HG03558 (cell line): Measurements from ENCODE around the gene COTL1.

Source experiments
- ATAC-seq: cut with Tn5 transposase; IDR thresholded peaks from one replicate; pipeline ENCODE4 v1.9.1; 2021; ENCODE audit warnings: moderate number of reproducible peaks; ENCODE audit not compliant: unreplicated experiment; ENCODE audit errors: extremely low read depth

COTL1 gene

DNA sequence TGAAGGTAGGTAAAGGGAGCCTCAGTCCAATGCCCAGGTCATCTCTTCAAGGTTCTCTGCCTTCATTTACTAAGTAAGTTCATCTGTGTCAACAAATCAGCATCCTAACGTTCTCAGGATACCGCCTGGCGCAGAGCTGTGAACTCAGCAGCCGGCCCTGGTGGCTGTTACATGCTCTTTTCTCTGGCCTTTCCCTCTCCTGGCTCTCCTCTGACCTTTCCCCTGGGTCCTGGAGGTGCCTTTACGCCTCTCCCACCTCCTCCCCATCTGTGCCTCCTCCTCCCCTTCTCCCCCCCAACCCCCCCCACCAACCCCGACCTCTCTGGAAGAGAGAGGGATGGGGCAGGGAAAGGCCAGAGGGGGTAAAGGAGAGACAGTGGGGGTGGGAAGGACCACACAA lies 19.5 kb downstream of the COTL1 start:
- no peak for ATAC-seq

DNA sequence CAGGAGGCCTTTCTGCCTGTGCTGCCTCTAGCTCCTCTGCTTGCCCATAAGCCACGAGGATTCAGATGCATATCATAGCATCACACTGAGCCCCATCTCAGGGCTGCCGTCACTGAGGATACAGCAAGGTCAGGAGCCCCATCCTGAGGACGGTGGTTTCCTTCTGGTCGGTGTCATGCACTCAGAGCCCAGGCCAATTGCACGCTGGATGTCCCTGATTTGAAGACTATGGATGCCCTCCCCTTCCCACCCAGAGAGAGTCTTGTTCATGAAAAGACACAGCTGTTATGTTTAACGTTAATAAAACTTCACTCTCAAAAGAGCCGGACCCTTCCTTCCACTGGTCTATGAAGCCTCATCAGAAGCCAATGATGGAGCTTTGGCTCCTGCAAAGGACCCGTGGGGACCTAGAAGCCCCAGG lies 19.9 kb downstream of the COTL1 start:
- ATAC-seq = no peak

DNA sequence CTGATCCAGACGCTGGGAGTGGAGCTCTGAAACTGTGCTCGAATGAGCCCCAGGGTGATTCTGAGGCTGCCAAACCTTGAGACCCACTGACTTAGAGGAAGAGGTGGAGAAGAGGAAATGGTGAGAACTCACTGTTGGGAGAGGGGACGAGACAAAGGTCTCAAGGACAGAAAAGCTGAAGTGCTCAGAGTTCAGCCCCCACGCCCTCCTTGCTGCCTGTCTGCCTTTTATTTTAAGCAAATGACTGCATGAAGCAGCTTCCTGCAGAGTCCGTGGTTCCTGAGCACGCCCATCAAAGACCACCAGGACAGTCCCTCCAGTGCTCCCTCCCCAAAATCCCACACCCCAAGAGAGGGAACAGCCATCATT lies 20.4 kb downstream of the COTL1 start:
- no peak for ATAC-seq

DNA sequence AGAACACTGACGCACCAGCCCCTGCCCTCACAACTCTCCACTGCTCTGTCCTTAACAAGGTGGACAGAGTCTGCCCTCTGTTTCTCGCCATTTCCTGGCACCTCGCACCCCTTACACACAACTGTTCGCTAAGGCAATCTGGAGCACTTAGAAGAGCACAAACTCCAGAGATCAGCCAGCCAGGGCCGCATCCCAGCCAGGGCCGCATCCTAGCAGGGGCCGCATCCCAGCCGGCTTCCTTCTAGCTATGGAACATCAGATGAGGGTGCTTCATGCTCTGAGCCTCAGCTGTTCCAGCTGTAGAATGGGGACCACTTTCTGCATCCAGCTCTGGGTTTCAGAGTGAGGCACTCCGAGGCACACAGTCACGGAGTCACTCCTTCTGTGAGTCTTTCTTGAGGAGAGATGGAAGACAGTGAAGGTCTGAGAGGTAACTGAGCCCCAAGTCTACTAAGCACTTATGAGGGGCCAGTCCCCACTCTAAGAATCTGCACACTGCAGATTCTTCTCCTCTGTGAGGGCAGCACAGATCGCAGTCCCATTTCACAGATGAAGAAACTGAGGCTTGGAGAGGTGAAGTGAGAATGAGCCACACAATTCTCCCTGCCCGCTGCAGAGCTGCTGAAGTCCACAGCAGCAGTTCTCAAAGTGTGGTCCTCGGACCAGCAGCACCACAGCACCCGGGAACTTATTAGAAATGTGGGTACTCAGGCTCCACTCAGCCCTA lies 20.9 kb downstream of the COTL1 start:
- ATAC-seq = no peak

DNA sequence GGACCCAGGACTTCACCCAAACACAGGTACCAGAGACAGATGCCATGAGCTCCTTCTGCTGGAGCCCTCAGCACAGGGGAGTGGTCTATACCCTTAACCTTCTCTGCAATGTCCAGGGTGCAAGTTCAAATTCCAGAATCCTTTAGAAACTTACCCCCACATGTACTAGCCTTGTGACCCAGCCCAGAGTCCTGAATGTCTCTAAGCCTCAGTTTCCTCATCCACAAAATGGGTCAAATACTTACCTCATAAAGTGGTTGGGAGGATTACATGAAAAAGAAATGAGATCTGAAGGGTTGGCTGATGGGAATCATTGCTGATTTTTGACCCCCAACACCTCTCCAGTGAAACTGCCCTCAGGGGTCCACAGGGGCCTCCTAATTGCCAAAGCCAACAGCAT lies 21.7 kb downstream of the COTL1 start:
- no peak for ATAC-seq

DNA sequence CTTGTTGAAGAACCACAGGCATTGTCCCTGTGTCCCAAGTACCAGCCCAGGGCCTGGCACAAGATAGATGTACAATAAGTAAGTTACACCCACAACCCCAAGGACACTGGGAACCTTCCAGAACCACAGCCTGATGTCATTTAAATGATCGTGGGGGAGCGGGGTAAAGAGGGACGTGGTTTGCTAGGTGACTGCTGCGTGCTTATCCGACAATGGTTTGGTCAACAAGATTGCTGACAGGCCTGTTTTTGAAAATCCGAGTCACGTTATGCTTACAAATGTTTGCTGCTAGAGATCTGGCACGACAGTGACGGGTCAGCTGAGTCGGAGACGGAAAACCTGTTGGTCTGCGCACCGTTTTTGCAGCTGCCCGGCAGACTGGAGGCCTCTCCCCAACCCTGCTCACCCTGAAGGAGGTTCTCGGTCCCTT lies 22.8 kb downstream of the COTL1 start:
- no peak for ATAC-seq

DNA sequence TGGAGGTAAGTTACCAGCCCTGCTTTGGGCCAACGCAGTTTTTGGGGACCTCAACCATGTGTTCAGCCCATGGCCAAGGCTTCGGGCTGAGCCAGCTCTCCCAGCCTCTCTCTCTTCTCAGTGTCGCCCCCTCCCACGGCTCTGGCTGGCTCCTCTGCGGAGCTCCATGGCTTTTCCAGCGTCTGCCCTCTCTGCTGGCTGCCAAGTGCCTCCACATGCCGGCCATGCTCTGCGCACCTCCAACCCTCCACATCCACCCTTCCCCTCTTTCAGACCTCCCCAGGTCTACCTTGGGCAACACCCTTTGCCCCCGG lies 23.2 kb downstream of the COTL1 start:
- ATAC-seq = no peak

DNA sequence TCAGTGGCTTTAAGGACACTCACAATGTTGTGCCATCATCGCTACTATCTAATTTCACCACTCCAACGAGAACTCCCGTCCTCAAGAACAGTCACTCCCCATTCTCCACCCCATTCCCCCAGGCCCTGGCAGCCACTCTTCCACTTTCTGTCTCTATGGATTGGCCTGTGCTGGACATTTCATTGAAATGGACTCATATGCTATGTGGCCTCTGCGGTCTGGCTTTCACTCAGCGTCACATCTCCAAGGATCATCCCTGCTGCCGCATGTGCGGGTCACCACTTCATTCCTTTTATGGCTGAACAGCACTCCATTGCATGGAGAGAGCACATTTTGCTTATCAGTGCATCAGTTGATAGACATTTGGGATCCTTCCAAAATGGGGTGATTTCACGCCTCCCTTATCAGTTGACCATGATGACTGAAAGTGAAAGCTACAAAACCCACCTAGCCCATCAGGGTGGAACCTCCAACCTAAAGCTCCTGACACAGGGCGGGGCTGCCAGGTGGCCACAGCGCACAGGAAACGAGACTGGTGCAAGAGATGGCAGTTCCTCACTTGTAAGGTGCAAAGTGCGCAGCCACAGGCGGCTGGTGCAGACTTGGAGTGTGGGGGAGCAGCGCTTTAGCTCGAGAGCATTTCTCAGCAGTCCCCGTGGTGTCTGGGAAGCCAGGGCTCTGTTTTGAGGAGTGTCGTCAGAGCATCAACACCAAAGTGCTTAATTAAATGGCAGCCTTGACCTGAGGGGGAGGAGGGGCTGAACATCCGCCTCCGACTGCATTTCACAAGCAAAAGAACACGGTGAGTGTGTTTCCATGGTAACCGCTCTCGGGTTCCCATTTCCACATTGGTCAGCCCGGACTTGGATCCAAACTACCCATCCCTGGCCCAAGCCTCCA lies 23.8 kb downstream of the COTL1 start:
- ATAC-seq = peak; percentile 69

DNA sequence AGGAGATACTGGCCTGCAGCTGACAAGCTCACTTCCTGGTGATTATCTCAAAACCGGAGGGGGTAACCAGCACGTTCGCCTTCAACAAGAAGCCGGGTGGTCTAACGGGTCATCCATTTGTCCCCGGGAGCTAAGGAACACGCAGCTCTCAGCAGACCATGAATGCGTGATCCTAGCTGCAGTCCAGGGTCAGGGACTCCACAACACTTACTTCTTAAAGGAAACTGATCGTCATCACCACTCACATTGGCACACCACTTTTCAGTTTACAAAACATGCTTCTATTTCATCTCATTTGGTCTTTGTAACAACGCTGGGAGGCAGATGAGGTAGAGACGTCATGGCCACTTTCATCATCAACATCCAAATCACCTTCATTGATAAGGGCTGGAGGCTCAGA lies 25.2 kb downstream of the COTL1 start:
- ATAC-seq = no peak

DNA sequence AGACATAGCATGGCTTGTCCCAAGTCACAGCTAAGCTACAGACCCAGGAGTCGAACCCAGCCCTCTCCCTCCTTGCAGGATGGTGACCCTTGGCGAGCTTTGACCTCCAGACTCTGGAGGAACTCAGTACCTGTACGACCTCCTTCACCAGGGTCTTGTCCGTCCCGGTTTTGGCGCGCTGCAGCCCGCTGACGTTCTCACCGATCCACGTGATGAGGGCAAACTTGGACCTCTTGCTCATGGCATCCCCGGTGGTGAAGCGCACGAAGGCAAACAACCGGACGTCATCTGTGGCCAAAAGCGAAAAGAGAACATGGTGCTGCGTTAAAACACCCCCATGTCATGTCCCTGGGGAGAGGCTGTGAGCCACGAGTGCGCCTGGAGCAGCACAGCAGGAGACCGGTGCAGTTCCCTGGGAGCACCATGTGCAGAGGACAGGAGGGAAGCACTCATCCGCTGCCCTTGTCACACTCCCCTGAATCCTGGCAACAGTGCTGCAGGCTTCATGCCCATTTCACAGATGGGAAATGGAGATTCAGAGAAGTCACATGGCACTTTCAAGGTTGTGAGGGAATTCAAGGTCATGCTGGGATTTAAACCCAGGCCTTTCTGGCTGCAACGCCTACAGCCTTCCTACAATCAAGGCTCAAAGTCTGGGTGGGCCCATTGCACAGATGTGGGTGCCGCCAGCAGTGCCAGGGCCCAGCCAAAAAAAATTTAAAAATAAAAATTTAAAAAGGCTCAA lies 27.7 kb downstream of the COTL1 start:
- ATAC-seq = no peak

DNA sequence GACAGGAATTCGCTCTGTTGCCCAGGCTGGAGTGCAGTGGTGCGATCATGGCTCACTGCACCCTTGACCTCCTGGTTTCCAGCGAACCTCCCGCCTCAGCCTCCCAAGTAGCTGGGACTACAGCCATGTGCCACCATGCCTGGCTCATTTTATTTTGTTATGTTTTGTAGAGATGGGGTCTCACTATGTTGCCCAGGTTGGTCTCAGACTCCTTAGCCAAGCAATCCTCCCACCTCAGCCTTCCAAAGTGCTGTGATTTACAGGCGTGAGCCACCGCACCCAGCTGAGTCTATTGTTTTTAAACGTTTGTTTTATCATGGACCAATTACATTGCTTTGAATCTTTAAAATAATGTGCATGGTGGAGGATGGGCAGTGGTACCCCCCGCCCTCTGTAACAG lies 28.9 kb downstream of the COTL1 start:
- no peak for ATAC-seq

DNA sequence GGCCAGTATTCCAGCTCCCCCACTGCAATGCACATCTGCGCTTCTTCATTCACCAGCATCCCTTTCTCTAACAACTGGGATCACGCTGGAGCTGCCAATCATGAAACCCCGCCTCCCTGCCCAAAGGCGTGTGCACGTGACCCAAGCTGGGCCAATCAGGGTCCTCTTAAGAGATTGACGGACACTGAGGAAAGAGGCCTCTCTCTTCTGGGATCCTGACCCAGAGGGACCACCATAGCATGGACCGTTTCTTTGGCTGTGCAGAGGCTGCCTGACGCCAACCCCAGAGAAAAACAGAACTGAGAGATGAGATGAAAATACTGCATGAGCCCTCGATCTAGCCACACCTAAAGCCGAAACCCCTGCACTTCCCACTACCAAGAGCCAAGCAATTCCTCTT lies 32.0 kb downstream of the COTL1 start:
- no peak for ATAC-seq

DNA sequence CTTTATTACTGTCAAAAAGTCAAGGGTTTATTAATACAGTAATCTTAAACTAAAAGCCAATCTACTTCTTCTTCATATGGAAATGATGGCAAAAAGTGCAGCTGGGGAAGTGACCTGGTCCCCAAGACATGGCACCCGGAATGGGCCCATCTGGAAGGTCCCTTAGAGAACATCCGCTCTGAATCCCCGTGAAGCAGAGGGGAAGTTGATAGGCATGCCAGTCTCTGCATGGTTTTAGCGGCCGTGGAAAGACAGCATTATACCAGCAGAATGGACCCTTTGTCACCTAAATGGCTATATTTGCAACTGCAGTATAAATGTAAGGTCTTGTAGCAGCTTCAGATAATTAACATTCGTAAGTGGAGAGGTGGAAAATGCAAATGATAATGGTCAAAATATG lies 32.4 kb downstream of the COTL1 start:
- no peak for ATAC-seq

DNA sequence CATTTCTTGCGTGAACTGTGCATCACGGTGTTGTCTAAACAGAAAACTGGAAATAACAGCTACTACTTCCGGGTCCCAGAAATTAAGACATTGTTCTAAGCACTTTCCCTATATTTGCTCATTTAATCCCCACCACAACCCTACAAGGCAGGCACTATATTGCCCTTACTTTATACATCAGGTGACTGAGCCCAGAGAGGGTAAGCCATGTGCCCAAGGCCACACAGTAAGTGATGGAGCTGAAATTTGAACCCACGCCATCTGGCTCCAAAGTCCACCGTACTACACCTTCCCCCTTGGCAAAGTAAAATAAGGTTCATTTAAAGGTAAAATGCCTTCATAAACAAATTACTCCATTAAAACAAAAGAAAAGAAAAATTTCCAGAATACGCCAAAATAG lies 33.2 kb downstream of the COTL1 start:
- no peak for ATAC-seq

DNA sequence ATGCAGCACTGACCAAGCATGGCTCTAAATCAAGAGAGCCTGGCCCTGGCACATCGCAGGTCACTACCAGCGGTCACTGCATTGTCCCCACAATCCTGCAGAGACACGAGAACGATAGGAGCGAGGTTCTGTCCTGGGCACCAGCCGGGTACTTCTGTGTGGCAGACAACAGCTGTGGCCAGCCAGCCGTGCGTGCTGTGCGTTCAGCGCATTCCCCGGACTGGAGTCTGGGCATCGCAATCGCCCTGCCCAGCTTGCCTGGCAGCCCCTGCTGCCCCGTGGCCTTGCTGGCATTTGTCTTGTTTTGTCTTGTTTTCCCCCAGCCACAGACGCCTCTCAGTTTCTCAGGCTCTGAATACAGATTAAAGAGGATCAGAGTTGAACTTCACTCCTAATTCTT lies 33.9 kb downstream of the COTL1 start:
- ATAC-seq = no peak

DNA sequence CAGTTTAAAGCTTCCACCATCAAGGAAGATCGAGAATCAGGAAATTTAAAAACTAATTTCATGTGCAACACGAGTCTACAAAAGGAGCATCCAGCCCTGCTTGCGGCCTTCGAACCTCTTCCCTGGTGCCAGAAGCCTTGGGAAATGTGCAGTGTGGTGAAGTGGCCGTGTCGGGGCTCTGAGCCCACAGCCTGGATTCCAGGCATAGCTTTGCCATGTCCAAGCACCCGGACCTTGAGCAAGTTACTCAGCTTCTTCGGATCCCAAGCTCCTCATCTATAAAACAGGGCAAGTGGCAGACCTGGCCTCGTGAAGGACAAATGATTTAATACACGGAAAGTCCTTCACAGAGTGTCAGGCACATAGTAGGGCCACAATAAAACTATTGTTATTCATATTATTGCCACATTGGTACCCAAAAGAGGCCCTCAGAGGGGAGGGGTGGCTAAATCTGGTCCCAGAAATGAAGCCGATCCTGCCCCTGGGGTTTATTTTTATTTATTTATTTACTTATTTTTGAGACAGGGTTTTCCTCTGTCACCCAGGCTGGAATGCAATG lies 34.8 kb downstream of the COTL1 start:
- ATAC-seq = no peak

DNA sequence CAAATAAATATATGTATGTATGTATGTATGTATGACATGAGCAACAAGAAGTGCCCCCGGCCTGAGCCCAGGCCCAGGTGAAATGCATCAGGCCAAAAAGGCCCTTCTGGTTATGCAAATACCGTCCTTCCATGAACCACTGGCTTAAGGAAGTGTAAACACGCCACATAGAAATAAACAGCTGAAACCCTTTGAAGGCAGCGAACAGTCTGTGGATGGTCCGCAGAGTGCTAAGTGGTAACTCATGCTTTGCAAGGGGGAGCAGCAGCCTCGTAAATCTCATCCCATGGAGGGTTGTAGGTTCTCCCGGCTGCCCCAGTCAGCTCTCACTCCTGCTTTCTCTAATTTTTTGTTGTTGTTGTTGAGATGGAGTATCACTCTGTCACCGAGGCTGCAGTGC lies 36.7 kb downstream of the COTL1 start:
- no peak for ATAC-seq

DNA sequence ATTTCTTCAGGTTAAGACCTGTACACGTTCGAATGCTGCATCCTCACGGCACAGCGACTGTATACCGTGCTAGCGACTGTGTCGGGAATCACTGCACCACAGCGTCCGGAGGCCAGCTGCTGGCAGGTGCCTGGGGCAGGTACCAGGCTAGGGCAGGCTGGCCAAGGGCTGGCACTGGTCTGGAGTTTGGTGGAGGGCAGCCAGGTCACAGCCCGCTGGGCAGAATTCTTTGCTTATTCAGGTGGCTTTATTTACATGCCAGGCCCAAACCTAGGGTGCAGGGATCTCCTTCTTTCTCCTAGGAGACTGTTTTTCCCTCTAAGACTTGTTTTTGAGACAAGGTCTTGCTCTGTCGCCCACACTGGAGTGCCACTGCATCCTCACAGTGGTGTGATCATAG lies 37.9 kb downstream of the COTL1 start:
- ATAC-seq = no peak

DNA sequence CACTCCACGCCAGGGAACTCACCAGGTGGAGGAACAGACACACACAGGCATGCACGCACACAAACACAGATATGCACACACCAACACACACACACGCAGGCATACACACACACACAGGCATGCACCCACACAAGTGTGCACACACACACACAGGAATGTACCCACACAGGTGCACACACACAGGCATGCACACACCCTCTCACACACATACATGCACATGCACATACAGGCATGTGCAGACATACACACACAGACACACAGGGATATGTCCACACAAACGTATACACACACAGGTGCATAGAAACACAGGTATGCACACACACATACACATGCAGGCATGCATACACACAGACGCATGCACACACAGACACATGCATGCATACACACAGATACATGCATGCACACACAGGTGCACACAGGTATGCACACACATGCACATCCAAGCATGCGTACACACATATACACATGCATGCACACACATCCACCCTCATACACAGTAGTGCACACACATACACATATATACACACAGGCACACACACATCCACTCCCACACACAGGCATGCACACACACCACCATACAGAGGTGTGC lies 39.2 kb downstream of the COTL1 start:
- no peak for ATAC-seq

DNA sequence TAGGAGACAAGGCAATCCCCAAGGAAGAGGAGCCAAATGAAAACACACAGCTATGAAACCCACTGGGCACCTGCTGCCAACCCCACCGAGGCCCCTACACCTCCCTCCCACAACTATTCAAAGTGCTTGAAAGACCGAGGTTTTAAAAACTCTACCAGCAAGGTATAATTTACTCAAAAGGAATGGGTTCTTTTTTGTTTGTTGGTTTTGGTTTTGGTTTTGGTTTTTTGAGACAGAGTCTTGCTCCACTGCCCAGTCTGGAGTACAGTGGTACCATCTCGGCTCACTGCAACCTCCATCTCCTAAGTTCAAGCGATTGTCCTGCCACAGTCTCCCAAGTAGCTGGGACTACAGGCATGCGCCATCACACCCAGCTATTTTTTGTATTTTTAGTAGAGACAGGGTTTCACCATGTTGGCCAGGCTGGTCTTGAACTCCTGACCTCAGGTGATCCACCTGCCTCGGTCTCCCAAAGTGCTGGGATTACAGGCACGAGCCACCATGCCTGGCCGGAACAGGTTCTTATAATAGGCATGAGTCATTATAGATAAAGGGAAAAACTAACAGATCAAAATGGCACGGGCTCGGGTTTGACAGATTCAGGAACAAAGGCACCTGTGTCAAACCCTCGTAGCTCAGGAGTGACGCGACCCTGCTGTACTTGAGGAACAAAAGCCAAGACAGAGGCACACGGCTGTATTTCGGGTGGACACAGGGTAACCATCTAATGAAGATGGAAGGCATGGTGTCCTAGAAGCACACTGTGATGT lies 40.7 kb downstream of the COTL1 start:
- ATAC-seq = no peak
